GM19238 (cell line): Measurements from ENCODE around the gene PLEKHF1.
"Not testable (repeated sequence)": the region's sequence is repeated elsewhere in the genome, so short reads cannot be mapped to it uniquely, and the experiment has no call there.

Source experiments
- DNase-seq: peaks from one replicate; pipeline ENCODE4 v3.0.0; 2011; ENCODE audit warnings: low spot score; ENCODE audit not compliant: insufficient read length

The PLEKHF1 gene

GRCh38 chr19:29663861-29664752, 1.2 kb upstream of the PLEKHF1 start:
- no peak for DNase-seq

GRCh38 chr19:29664753-29665214, 477 bp upstream of the PLEKHF1 start:
- DNase-seq, result no peak

- DNase-seq, result no peak
These were observed 741 bp downstream of the PLEKHF1 start for GRCh38 chr19:29665826-29666577.

GRCh38 chr19:29666578-29667386, 1.5 kb downstream of the PLEKHF1 start:
- DNase-seq, result no peak

- DNase-seq, result no peak
These were observed 2.1 kb downstream of the PLEKHF1 start for GRCh38 chr19:29667387-29667783.

GRCh38 chr19:29667901-29668341, 2.7 kb downstream of the PLEKHF1 start:
- no peak for DNase-seq

- DNase-seq, result no peak
These were observed 3.7 kb downstream of the PLEKHF1 start for GRCh38 chr19:29668746-29669609.

GRCh38 chr19:29670255-29670654, 5.0 kb downstream of the PLEKHF1 start:
- DNase-seq, result no peak

GRCh38 chr19:29671026-29671392, 5.7 kb downstream of the PLEKHF1 start:
- not testable (repeated sequence) for DNase-seq

- peak; percentile 79 for DNase-seq
These were observed 6.3 kb downstream of the PLEKHF1 start for GRCh38 chr19:29671393-29672160.

- no peak for DNase-seq
These were observed 7.2 kb downstream of the PLEKHF1 start for GRCh38 chr19:29672319-29672932.

GRCh38 chr19:29672933-29673336, 7.7 kb downstream of the PLEKHF1 start:
- peak; percentile 59 for DNase-seq

GRCh38 chr19:29673451-29674371, 8.4 kb downstream of the PLEKHF1 start:
- no peak for DNase-seq

- no peak for DNase-seq
These were observed 9.3 kb downstream of the PLEKHF1 start for GRCh38 chr19:29674374-29675119.

GRCh38 chr19:29675120-29675649, 9.9 kb downstream of the PLEKHF1 start:
- DNase-seq, result no peak

GRCh38 chr19:29675650-29676186, 10.5 kb downstream of the PLEKHF1 start:
- DNase-seq, result no peak

- no peak for DNase-seq
These were observed 11.3 kb downstream of the PLEKHF1 start for GRCh38 chr19:29676586-29676985.
